ENCODE measurements around the gene KRT75.
"Not testable (repeated sequence)": the region's sequence is repeated elsewhere in the genome, so short reads cannot be mapped to it uniquely, and the experiment has no call there.

KRT75 gene

DNA sequence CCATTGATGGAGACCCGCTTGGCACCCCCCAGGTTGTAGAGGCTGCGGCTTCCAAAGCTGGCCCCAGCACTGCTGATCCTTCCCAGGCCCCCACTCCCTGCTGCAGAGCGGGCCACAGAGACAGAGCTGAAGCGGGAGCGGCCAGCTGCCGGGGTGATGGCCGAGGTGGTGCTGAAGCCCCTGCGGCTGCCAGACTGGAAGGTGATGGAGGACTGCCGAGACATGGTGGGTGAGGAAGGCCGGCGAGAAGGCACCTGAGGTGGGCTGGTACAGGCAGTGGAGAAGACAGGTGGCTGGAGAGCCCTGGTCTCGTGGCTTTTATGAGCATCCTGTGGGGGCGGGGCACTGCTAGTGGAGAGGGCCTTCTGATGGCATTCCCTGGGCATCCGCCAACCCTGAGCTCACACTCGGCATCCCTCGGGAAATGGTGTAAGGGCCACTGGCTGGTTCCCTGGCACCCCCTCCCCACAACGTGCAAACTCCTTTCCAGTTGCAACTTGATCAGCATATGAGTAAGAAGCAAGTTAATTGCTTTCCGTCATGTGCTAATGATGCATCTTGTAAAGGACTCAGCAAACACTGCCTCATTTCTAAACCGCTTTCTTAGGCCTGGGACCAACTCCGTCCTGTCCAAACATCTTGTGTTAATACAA is at the start of gene KRT75:
TSS of gene KRT75 (minus strand) at position 291 of the 653 bp plus-strand sequence. CDS start at position 224, 67 bp downstream.
- no peak for DNase-seq (ENCODE audit: low read depth in 2 of 2)

DNA sequence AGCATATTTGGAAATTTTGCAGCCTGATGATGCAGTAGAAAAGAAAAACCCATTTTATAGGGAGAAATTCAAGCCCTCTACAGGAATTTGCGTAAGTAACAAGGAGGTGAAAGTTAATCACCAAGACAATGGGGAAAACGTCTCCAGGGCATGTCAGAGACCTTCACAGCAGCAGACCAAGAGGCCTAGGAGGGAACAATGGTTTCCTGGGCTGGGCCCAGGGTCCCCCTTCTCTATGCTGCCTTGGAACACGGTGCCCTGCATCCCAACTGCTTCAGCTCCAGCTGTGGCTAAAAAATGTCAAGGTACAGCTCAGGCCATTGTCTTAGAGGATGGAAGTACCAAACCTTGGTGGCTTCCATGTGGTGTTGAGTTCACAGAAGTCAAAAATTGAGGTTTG is 45.9 kb upstream of the KRT75 start:
- DNase-seq (ENCODE audit: low read depth in 2 of 2) = no peak

DNA sequence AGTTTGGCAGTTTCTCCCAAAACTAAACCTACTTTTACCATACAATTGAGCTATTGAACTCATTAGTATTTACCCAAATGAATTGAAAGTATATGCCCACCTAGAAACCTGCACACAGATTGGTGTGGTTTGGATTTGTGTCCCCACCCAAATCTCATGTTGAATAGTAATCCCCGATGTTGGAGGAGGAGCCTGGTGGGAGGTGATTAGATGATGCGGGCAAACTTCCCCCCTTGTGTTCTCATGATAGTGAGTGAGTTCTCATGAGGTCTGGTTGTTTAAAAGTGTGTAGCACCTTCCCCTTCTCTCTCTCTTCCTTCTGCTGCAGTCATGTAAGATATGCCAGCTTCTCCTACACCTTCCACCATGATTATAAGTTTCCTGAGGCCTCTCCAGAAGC is 43.5 kb upstream of the KRT75 start:
- no peak for DNase-seq (ENCODE audit: low read depth in 2 of 2)

DNA sequence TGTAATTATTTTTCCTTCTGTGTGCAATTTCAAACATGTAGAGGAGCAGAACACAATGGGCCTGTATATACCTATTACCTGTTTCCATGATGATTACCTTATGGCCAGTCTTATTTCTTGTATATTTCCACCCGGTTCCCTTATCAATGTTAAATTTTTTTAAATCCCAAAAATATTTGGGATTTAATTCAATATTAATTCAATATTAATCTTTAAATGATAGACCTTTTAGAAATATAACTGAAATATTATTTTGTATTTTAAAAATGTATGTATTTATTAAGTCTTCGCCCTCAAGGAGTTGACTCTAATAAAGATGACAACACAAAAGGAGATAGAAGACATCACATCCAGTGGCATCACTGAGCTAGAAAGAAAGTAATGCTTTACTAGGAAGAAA is 40.0 kb upstream of the KRT75 start:
- no peak for DNase-seq (ENCODE audit: low read depth in 2 of 2)

GRCh38 chr12:52473768-52474167 is 39.6 kb upstream of the KRT75 start, which contains the start of gene KRT6C:
KRT6C (minus strand) TSS chr12:52473805; CDS start chr12:52473737, 68 bp downstream.
- no peak for DNase-seq (ENCODE audit: low read depth in 2 of 2)

- no peak for DNase-seq (ENCODE audit: low read depth in 2 of 2)
Measured at GRCh38 chr12:52469853-52470252, 35.7 kb upstream of the KRT75 start.

- DNase-seq (ENCODE audit: low read depth in 2 of 2) = no peak
Measured at GRCh38 chr12:52464897-52465296, 30.7 kb upstream of the KRT75 start.

DNA sequence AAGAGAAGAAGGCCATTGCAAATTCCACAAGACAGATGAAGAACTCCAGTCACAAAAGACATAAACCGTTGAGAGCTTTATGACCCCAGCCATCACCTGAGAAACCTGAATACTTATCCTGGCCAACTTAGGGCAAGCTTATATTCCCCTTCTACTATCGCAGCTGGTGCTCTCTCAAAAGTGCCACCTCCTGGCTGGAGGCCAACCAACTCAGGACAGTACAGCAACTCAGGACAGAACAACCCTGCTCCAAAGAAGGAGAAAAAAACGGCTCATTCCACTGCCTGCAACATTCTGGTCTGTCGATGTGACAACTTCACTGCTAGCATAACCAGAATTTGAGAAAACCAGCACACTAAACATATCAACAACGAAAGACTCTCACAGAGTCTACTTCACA is 27.5 kb upstream of the KRT75 start:
- no peak for DNase-seq (ENCODE audit: low read depth in 2 of 2)

- DNase-seq (ENCODE audit: low read depth in 2 of 2) = no peak
Measured at GRCh38 chr12:52458861-52459260, 24.7 kb upstream of the KRT75 start.

- DNase-seq (ENCODE audit: low read depth in 2 of 2) = no peak
Measured at GRCh38 chr12:52455821-52456220, 21.6 kb upstream of the KRT75 start.

DNA sequence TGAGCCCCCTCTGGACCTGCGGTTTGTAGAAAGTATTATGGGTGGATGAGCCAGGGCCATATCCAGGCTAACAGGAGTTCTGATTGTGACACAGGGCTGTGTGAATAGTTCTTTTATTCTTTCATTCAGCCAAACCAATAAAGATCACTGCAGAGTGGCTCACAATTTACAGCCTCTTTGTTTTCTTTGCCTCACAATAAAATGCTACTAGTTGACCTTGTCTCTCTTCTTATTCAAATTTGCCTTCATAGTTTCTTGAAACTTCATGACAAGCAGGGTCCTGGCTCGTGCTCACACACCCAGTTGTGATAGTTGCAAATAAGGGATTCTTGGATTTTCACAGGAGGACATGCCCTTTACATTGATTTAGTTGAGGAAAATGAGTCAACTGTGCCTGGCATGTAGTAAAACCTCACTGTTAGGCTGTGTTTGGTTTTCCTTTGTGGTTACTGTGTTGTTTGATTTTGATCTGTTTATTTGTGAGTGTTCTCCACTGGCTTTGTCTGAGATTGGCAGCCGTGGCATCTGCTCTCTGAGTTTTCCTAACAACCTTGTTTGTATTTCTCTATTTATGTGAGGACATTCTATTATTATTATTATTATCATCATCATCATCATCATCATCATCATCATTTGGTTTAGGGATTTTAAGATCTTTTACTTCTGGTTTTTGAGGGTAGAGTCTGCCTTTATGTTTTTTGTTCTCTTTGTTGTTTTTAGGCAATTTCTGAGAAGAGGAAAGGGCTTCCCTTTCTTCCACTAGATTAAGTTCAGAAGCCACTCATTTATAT is 20.4 kb upstream of the KRT75 start:
- DNase-seq (ENCODE audit: low read depth in 2 of 2) = no peak

- no peak for DNase-seq (ENCODE audit: low read depth in 2 of 2)
Measured at GRCh38 chr12:52452101-52452500, 17.9 kb upstream of the KRT75 start, which contains the start of gene KRT6B. KRT6B (minus strand) TSS chr12:52452146; CDS start chr12:52452078, 68 bp downstream.

GRCh38 chr12:52448228-52448627 is 14.1 kb upstream of the KRT75 start:
- DNase-seq (ENCODE audit: low read depth in 2 of 2) = no peak

DNA sequence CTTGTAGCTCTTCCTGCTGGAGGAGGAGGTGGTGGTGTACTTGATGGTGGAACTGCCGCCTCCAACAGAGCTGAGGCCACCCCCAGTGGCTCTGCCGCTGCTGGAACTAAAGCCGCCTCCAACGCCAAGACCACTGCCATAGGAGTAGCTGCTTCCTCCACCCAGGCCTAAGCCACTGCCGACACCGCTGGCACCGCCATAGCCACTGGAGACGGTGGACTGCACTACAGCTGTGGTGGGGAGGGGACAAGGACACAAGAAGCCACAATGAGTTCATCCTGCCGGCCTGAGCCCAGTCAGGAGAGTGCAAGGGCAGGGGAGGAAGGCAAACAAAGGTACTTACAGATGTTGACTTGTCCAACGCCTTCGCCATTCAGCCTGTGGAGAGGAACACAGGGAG is 13.0 kb upstream of the KRT75 start:
- DNase-seq (ENCODE audit: low read depth in 2 of 2) = not testable (repeated sequence)

DNA sequence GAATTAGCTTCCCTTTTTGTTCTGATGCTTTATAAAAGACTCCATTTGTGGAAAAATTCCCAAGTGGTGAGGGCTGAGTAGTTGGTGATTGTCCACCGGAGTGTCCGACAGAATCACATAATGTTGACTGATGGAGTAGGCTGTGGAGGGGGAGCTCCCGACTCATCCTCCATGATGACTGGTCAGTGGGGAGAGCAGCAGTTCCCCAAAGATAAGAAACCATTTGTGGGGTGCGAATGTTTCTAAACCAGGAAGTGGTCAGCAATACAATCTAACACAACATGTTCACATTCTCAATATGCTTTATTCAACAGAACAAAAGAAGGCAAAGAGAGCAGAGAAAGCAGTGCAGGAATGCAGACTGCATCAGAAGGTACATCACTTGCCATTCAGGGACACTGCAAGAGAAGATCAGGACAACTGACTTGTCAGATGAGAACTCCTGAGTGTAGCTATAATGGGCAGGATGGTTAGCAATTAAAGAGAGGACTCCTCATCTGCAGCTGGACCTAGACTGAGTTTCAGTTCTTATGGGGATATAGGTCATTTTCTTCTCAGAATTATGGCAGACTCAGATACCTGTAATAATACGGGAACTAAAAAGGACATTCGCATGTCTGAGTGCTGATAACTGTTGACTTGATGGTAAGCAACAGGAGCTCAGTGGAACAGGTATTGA is 12.3 kb upstream of the KRT75 start:
- DNase-seq (ENCODE audit: low read depth in 2 of 2) = no peak

GRCh38 chr12:52445876-52446275 is 11.7 kb upstream of the KRT75 start:
- DNase-seq (ENCODE audit: low read depth in 2 of 2) = no peak

- DNase-seq (ENCODE audit: low read depth in 2 of 2) = no peak
Measured at GRCh38 chr12:52444647-52445595, 10.8 kb upstream of the KRT75 start.

GRCh38 chr12:52443966-52444365 is 9.8 kb upstream of the KRT75 start:
- no peak for DNase-seq (ENCODE audit: low read depth in 2 of 2)

GRCh38 chr12:52442600-52443061 is 8.5 kb upstream of the KRT75 start:
- DNase-seq (ENCODE audit: low read depth in 2 of 2) = no peak

- no peak for DNase-seq (ENCODE audit: low read depth in 2 of 2)
Measured at GRCh38 chr12:52441320-52441911, 7.2 kb upstream of the KRT75 start.

GRCh38 chr12:52440821-52441319 is 6.7 kb upstream of the KRT75 start:
- DNase-seq (ENCODE audit: low read depth in 2 of 2) = no peak
